WTC11 (cell line): Measurements from ENCODE around the gene AP2S1. TPM values are rescaled to one million over a fixed set of nuclear protein-coding genes. Genes with fewer than 3 reads are reported as not detected.

ENCODE experiments used
- ATAC-seq: fragments of 200-7000 bp; cut with Tn5 transposase; 2 replicates; pipeline ENCODE4 v1.10.0; 2021; ENCODE audit warnings: mild to moderate bottlenecking, moderate library complexity
- CTCF ChIA-PET: fragments of 300-600 bp; sonication (Branson Sonifier 250); formaldehyde crosslinking; loops from one replicate; lab custom pipeline; 2021; ENCODE audit warnings: antibody characterized with exemption; lab: Charles Lee
- POLR2A ChIA-PET: fragments of 350-600 bp; sonication (Branson Sonifier 250); formaldehyde crosslinking; loops from one replicate; lab custom pipeline; 2021; ENCODE audit warnings: antibody characterized with exemption; lab: Charles Lee
- DNase-seq: peaks from one replicate; pipeline ENCODE4 v3.0.0; 2021; ENCODE audit warnings: low spot score
- H3K27ac Mint-ChIP-seq: 2 replicates; pipeline ENCODE4 v1.8.0; 2021; ENCODE audit warnings: mixed read lengths
- H3K27me3 Mint-ChIP-seq: 2 replicates; pipeline ENCODE4 v1.8.0; 2021; ENCODE audit warnings: low read depth, mild to moderate bottlenecking, moderate library complexity, mixed read lengths
- H3K36me3 Mint-ChIP-seq: 2 replicates; pipeline ENCODE4 v1.8.0; 2021; ENCODE audit warnings: mixed read lengths
- H3K4me1 Mint-ChIP-seq: 2 replicates; pipeline ENCODE4 v1.8.0; 2022; ENCODE audit warnings: mixed read lengths
- H3K4me3 Mint-ChIP-seq: 2 replicates; pipeline ENCODE4 v1.8.0; 2021; ENCODE audit warnings: mild to moderate bottlenecking, moderate library complexity, mixed read lengths
- H3K9me3 Mint-ChIP-seq: 2 replicates; pipeline ENCODE4 v1.8.0; 2021; ENCODE audit warnings: mixed read lengths
- E2F1 ChIP-seq: sonication (generic); formaldehyde crosslinking; IDR thresholded peaks from 2 replicates; pipeline ENCODE4 v1.8.0; 2022; ENCODE audit warnings: mild to moderate bottlenecking, missing genetic modification reagents
- GTF2I ChIP-seq: fragments of 250-450 bp; sonication (Bioruptor Pico); conservative IDR thresholded peaks from 2 replicates; pipeline ENCODE4 v1.4.0; 2021; ENCODE audit warnings: mild to moderate bottlenecking
- NFATC4 ChIP-seq: fragments of 250-450 bp; sonication (Bioruptor Pico); IDR thresholded peaks from 2 replicates; pipeline ENCODE4 v1.9.0; 2021; ENCODE audit warnings: mild to moderate bottlenecking
- NR2C2 ChIP-seq: sonication (generic); formaldehyde crosslinking; IDR thresholded peaks from 2 replicates; pipeline ENCODE4 v1.8.0; 2022; ENCODE audit warnings: mild to moderate bottlenecking, missing genetic modification reagents
- PRRX2 ChIP-seq: fragments of 250-450 bp; sonication (Bioruptor Pico); IDR thresholded peaks from 2 replicates; pipeline ENCODE4 v1.8.0; 2021; ENCODE audit warnings: mild to moderate bottlenecking
- SOX15 ChIP-seq: fragments of 250-450 bp; sonication (Bioruptor Pico); IDR thresholded peaks from 2 replicates; pipeline ENCODE4 v1.9.0; 2021; ENCODE audit warnings: mild to moderate bottlenecking
- TEAD4 ChIP-seq: sonication (generic); formaldehyde crosslinking; IDR thresholded peaks from 2 replicates; pipeline ENCODE4 v1.8.0; 2022; ENCODE audit warnings: mild to moderate bottlenecking, missing genetic modification reagents
- TP53 ChIP-seq: sonication (generic); formaldehyde crosslinking; IDR thresholded peaks from 2 replicates; pipeline ENCODE4 v1.8.1; 2023; ENCODE audit warnings: mild to moderate bottlenecking, missing genetic modification reagents
- USF2 ChIP-seq: sonication (generic); formaldehyde crosslinking; IDR thresholded peaks from 2 replicates; pipeline ENCODE4 v1.8.1; 2023; ENCODE audit warnings: mild to moderate bottlenecking, missing genetic modification reagents, moderate library complexity
- ZNF416 ChIP-seq: fragments of 250-450 bp; sonication (Bioruptor Pico); IDR thresholded peaks from 2 replicates; pipeline ENCODE4 v1.9.0; 2021; ENCODE audit warnings: mild to moderate bottlenecking, inconsistent platforms
- ZNF532 ChIP-seq: fragments of 250-450 bp; sonication (Bioruptor Pico); IDR thresholded peaks from 2 replicates; pipeline ENCODE4 v1.9.0; 2021; ENCODE audit warnings: mild to moderate bottlenecking, borderline replicate concordance
- total RNA-seq: library from RNA; stranded (reverse); gene quantifications from 3 replicates; pipeline ENCODE4 v1.2.3, GENCODE V29; 2021
- TF ChIP-seq, protein P1 (sequence below): fragments of 250-450 bp; sonication (Bioruptor Pico); IDR thresholded peaks from 2 replicates; pipeline ENCODE4 v1.9.0; 2021; ENCODE audit warnings: mild to moderate bottlenecking
- TF ChIP-seq, protein P2 (sequence below): sonication (generic); formaldehyde crosslinking; conservative IDR thresholded peaks from 2 replicates; pipeline ENCODE4 v1.8.1; 2023; ENCODE audit warnings: mild to moderate bottlenecking, low read depth, missing genetic modification reagents, moderate library complexity
- TF ChIP-seq, protein P3 (sequence below): sonication (generic); formaldehyde crosslinking; IDR thresholded peaks from 2 replicates; pipeline ENCODE4 v1.8.0; 2023; ENCODE audit warnings: missing genetic modification reagents

The AP2S1 gene
- total RNA-seq, 1 experiment from 2014 or later, result 249 TPM

GRCh38 chr19:46802152-46802551, 48.5 kb downstream of the AP2S1 start:
- Mint-ChIP-seq H3K9me3 (no peaks in the 10 kb centered on the region), H3K27me3 (no peaks in the 10 kb centered on the region), H3K4me3 (no peak overlapping the region)
- ATAC-seq, result no peak
- TF ChIP-seq ZNF532 (CRISPR knock-in tag) (no peak), TP53 (CRISPR knock-in tag) (no peak), E2F1 (CRISPR knock-in tag) (no peak), PRRX2 (CRISPR knock-in tag) (no peak), NR2C2 (CRISPR knock-in tag) (no peak), SOX15 (CRISPR knock-in tag) (no peak), GTF2I (CRISPR knock-in tag) (no peak), USF2 (CRISPR knock-in tag) (no peak), NFATC4 (CRISPR knock-in tag) (no peak), ZNF416 (CRISPR knock-in tag) (no peak), TEAD4 (no peak)
- TF ChIP-seq, protein P1, sequence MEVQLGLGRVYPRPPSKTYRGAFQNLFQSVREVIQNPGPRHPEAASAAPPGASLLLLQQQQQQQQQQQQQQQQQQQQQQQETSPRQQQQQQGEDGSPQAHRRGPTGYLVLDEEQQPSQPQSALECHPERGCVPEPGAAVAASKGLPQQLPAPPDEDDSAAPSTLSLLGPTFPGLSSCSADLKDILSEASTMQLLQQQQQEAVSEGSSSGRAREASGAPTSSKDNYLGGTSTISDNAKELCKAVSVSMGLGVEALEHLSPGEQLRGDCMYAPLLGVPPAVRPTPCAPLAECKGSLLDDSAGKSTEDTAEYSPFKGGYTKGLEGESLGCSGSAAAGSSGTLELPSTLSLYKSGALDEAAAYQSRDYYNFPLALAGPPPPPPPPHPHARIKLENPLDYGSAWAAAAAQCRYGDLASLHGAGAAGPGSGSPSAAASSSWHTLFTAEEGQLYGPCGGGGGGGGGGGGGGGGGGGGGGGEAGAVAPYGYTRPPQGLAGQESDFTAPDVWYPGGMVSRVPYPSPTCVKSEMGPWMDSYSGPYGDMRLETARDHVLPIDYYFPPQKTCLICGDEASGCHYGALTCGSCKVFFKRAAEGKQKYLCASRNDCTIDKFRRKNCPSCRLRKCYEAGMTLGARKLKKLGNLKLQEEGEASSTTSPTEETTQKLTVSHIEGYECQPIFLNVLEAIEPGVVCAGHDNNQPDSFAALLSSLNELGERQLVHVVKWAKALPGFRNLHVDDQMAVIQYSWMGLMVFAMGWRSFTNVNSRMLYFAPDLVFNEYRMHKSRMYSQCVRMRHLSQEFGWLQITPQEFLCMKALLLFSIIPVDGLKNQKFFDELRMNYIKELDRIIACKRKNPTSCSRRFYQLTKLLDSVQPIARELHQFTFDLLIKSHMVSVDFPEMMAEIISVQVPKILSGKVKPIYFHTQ (CRISPR knock-in tag), result no peak
- TF ChIP-seq, protein P2, sequence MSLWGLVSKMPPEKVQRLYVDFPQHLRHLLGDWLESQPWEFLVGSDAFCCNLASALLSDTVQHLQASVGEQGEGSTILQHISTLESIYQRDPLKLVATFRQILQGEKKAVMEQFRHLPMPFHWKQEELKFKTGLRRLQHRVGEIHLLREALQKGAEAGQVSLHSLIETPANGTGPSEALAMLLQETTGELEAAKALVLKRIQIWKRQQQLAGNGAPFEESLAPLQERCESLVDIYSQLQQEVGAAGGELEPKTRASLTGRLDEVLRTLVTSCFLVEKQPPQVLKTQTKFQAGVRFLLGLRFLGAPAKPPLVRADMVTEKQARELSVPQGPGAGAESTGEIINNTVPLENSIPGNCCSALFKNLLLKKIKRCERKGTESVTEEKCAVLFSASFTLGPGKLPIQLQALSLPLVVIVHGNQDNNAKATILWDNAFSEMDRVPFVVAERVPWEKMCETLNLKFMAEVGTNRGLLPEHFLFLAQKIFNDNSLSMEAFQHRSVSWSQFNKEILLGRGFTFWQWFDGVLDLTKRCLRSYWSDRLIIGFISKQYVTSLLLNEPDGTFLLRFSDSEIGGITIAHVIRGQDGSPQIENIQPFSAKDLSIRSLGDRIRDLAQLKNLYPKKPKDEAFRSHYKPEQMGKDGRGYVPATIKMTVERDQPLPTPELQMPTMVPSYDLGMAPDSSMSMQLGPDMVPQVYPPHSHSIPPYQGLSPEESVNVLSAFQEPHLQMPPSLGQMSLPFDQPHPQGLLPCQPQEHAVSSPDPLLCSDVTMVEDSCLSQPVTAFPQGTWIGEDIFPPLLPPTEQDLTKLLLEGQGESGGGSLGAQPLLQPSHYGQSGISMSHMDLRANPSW (CRISPR knock-in tag), result no peak
- TF ChIP-seq, protein P3, sequence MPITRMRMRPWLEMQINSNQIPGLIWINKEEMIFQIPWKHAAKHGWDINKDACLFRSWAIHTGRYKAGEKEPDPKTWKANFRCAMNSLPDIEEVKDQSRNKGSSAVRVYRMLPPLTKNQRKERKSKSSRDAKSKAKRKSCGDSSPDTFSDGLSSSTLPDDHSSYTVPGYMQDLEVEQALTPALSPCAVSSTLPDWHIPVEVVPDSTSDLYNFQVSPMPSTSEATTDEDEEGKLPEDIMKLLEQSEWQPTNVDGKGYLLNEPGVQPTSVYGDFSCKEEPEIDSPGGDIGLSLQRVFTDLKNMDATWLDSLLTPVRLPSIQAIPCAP (CRISPR knock-in tag), result no peak
- TF ChIP-seq, all 79 proteins: peak for 0
- CTCF ChIA-PET, result interaction anchor here (0.7 to 1.6 kb wide), 2 partner anchors 38 to 48 kb away, joined by 3 to 5 read pairs; no protein-coding TSS in a partner anchor
- POLR2A ChIA-PET, result no interaction called here
- DNase-seq, result no peak
- H3K27ac Mint-ChIP-seq, result no peak overlapping the region
- H3K4me1 Mint-ChIP-seq, result no peaks in the 10 kb centered on the region
- no peaks in the 10 kb centered on the region for H3K36me3 Mint-ChIP-seq
